HepG2 (cell line): Measurements from ENCODE around the gene PSMB11. TPM values are rescaled to one million over a fixed set of nuclear protein-coding genes. Genes with fewer than 3 reads are reported as not detected.

Experiments
- FOXA3 ChIP-seq: IDR thresholded peaks from 2 replicates; pipeline ENCODE4 v1.6.1; 2016; ENCODE audit warnings: missing genetic modification reagents, missing compliant biosample characterization
- FOXP1 ChIP-seq, 2 experiments: fragments of 450-650 bp in 1 of 2; IDR thresholded peaks; 2 replicates each; pipeline ENCODE4 v1.6.1; 2017 to 2018; ENCODE audit warnings: antibody characterized with exemption in 1 of 2
- MAFK ChIP-seq, 2 experiments: IDR thresholded peaks in 1 of 2; conservative IDR thresholded peaks in 1 of 2; 2 replicates each; pipeline ENCODE4 v1.6.1; 2011; ENCODE audit warnings: improper control_type of control experiment in 2 of 2, low read length in 2 of 2
- MTA1 ChIP-seq: sonication (generic); formaldehyde crosslinking; IDR thresholded peaks from 2 replicates; pipeline ENCODE4 v1.4.0; 2020; ENCODE audit warnings: missing genetic modification reagents, mild to moderate bottlenecking, borderline replicate concordance
- SYNCRIP ChIP-seq: fragments of 200-400 bp; formaldehyde crosslinking; IDR thresholded peaks from 2 replicates; pipeline ENCODE4 v1.6.1; 2018; ENCODE audit warnings: mild to moderate bottlenecking, low read depth, low read length; ENCODE audit not compliant: insufficient read depth
- THAP11 ChIP-seq: IDR thresholded peaks from 2 replicates; pipeline ENCODE4 v1.6.1; 2016; ENCODE audit warnings: missing biosample characterization, missing genetic modification reagents
- ZNF17 ChIP-seq: sonication (generic); formaldehyde crosslinking; IDR thresholded peaks from 2 replicates; pipeline ENCODE4 v1.5.0; 2020; ENCODE audit warnings: mild to moderate bottlenecking, missing genetic modification reagents
- ZNF180 ChIP-seq: sonication (generic); formaldehyde crosslinking; IDR thresholded peaks from 2 replicates; pipeline ENCODE4 v1.4.0; 2020; ENCODE audit warnings: low read depth, missing genetic modification reagents, borderline replicate concordance
- ZNF207 ChIP-seq: fragments of 450-650 bp; IDR thresholded peaks from 2 replicates; pipeline ENCODE4 v1.6.1; 2016; ENCODE audit warnings: antibody characterized with exemption, borderline replicate concordance
- ZNF446 ChIP-seq: sonication (generic); formaldehyde crosslinking; IDR thresholded peaks from 2 replicates; pipeline ENCODE4 v1.5.0; 2020; ENCODE audit warnings: mild to moderate bottlenecking, missing genetic modification reagents
- ZNF607 ChIP-seq: sonication (generic); formaldehyde crosslinking; IDR thresholded peaks from 2 replicates; pipeline ENCODE4 v1.5.1; 2020; ENCODE audit warnings: missing genetic modification reagents, mild to moderate bottlenecking, borderline replicate concordance
- ZNF766 ChIP-seq: sonication (generic); formaldehyde crosslinking; IDR thresholded peaks from 2 replicates; pipeline ENCODE4 v1.5.0; 2020; ENCODE audit warnings: missing genetic modification reagents, borderline replicate concordance
- polyA plus RNA-seq, 8 experiments: library from polyadenylated mRNA; depleted of rRNA in 3 of 8; stranded (reverse) in 7 of 8; unstranded in 1 of 8; fragments of >200 nt; fragmentation: Illumina TruSeq in 4 of 8; extraction: Trizol in 4 of 8; gene quantifications; 2 replicates each; pipeline versions ENCODE4 v1.2.1 to v1.2.3, GENCODE V29; 2011 to 2016; ENCODE audit warnings: low read depth in 4 of 8, missing spikeins in 1 of 8, mixed read lengths in 1 of 8; ENCODE audit not compliant: insufficient read depth in 1 of 8
- total RNA-seq, 5 experiments: library from RNA; depleted of rRNA; stranded (reverse); fragments of >200 nt; fragmentation: Illumina TruSeq; extraction: Trizol; gene quantifications; 2 replicates each; pipeline ENCODE4 v1.2.3, GENCODE V29; 2016; ENCODE audit warnings: low read depth in 1 of 5
- TF ChIP-seq, protein P1 (sequence below): IDR thresholded peaks from 2 replicates; pipeline ENCODE4 v1.6.1; 2012; ENCODE audit warnings: low read depth, low read length, improper control_type of control experiment
- TF ChIP-seq, protein P2 (sequence below): sonication (generic); formaldehyde crosslinking; IDR thresholded peaks from one replicate; pipeline ENCODE4 v1.5.1; 2020; ENCODE audit warnings: mild to moderate bottlenecking, missing genetic modification reagents; ENCODE audit errors: not compliant biosample characterization
- TF ChIP-seq, protein P3 (sequence below): sonication (generic); formaldehyde crosslinking; IDR thresholded peaks from 2 replicates; pipeline ENCODE4 v1.4.0; 2020; ENCODE audit warnings: low read depth, mild to moderate bottlenecking, missing genetic modification reagents

The PSMB11 gene
- total and polyA plus RNA-seq, 2 of the 13 experiments (the other 11 are each of a cell fraction or from before 2014, with no cell fraction given) = not detected

DNA sequence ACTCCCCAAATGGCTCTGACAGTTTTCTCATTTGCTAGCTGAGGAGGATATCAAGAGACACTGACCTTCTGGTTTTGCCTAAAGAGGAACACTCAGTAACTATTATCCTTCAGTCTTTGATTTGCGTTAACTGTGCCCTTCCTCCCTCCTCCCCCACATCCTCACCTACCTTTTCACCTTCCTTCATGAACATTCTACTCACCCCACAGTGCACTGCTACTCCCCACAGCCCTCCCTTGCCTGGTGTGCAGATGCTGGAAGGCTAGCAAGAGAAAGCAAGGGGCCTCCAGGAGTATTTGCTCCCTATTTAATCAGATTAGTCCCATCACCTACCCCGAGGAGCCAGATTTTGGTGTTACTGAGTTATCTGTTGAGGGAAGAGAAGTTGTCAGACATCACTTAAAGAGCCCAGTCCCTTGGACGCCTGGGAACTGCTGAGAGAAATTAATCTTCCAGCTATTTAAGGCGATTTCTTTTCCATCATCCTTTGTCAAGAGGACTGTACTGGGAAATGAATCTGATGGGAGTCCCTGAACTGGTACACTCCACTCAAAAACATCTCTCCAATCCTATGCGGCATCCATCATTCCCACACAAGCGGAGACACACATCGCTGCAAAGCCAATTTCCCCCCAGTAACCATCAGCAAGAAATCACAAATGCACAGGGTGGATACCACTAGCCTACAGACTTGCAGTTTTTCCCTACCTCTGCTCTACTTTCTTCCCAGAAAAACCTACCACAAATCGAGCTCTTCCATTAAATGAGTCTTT lies 18.8 kb upstream of the PSMB11 start (continued):
- TF ChIP-seq ZNF180 (CRISPR knock-in tag) = no peak
- no peak for TF ChIP-seq ZNF207
- no peak for TF ChIP-seq SYNCRIP
- TF ChIP-seq, protein P1, sequence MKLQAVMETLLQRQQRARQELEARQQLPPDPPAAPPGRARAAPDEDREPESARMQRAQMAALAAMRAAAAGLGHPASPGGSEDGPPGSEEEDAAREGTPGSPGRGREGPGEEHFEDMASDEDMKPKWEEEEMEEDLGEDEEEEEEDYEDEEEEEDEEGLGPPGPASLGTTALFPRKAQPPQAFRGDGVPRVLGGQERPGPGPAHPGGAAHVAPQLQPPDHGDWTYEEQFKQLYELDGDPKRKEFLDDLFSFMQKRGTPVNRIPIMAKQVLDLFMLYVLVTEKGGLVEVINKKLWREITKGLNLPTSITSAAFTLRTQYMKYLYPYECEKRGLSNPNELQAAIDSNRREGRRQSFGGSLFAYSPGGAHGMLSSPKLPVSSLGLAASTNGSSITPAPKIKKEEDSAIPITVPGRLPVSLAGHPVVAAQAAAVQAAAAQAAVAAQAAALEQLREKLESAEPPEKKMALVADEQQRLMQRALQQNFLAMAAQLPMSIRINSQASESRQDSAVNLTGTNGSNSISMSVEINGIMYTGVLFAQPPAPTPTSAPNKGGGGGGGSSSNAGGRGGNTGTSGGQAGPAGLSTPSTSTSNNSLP = no peak
- TF ChIP-seq MAFK (conservative IDR thresholded peaks at IDR 0.05 in 1 of 2, IDR thresholded peaks at IDR 0.05 in 1 of 2; ENCODE audit: low read length in 2 of 2) = no peak
- no peak for TF ChIP-seq ZNF446 (CRISPR knock-in tag)
- no peak for TF ChIP-seq ZNF17 (CRISPR knock-in tag)
- no peak for TF ChIP-seq ZNF607 (CRISPR knock-in tag)
- TF ChIP-seq ZNF766 = no peak
- TF ChIP-seq, protein P2, sequence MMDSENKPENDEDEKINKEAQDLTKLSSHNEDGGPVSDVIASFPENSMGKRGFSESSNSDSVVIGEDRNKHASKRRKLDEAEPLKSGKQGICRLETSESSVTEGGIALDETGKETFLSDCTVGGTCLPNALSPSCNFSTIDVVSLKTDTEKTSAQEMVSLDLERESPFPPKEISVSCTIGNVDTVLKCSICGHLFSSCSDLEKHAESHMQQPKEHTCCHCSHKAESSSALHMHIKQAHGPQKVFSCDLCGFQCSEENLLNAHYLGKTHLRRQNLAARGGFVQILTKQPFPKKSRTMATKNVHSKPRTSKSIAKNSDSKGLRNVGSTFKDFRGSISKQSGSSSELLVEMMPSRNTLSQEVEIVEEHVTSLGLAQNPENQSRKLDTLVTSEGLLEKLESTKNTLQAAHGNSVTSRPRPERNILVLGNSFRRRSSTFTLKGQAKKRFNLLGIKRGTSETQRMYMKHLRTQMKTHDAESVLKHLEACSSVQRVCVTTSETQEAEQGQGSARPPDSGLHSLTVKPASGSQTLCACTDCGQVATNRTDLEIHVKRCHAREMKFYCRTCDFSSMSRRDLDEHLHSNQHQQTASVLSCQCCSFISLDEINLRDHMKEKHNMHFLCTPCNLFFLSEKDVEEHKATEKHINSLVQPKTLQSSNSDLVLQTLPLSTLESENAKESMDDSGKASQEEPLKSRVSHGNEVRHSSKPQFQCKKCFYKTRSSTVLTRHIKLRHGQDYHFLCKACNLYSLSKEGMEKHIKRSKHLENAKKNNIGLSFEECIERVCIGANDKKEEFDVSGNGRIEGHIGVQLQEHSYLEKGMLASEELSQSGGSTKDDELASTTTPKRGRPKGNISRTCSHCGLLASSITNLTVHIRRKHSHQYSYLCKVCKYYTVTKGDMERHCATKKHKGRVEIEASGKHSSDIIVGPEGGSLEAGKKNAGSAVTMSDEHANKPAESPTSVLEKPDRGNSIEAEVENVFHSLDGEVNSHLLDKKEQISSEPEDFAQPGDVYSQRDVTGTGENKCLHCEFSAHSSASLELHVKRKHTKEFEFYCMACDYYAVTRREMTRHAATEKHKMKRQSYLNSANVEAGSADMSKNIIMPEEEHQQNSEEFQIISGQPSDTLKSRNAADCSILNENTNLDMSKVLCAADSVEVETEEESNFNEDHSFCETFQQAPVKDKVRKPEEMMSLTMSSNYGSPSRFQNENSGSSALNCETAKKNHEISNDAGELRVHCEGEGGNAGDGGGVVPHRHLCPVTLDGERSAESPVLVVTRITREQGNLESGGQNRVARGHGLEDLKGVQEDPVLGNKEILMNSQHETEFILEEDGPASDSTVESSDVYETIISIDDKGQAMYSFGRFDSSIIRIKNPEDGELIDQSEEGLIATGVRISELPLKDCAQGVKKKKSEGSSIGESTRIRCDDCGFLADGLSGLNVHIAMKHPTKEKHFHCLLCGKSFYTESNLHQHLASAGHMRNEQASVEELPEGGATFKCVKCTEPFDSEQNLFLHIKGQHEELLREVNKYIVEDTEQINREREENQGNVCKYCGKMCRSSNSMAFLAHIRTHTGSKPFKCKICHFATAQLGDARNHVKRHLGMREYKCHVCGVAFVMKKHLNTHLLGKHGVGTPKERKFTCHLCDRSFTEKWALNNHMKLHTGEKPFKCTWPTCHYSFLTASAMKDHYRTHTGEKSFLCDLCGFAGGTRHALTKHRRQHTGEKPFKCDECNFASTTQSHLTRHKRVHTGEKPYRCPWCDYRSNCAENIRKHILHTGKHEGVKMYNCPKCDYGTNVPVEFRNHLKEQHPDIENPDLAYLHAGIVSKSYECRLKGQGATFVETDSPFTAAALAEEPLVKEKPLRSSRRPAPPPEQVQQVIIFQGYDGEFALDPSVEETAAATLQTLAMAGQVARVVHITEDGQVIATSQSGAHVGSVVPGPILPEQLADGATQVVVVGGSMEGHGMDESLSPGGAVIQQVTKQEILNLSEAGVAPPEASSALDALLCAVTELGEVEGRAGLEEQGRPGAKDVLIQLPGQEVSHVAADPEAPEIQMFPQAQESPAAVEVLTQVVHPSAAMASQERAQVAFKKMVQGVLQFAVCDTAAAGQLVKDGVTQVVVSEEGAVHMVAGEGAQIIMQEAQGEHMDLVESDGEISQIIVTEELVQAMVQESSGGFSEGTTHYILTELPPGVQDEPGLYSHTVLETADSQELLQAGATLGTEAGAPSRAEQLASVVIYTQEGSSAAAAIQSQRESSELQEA (CRISPR knock-in tag) = no peak
- TF ChIP-seq FOXP1 (IDR thresholded peaks at IDR 0.05) = no peak
- no peak for TF ChIP-seq FOXP1 (CRISPR knock-in tag; IDR thresholded peaks at IDR 0.05)
- TF ChIP-seq THAP11 (CRISPR knock-in tag) = no peak
- TF ChIP-seq, protein P3, sequence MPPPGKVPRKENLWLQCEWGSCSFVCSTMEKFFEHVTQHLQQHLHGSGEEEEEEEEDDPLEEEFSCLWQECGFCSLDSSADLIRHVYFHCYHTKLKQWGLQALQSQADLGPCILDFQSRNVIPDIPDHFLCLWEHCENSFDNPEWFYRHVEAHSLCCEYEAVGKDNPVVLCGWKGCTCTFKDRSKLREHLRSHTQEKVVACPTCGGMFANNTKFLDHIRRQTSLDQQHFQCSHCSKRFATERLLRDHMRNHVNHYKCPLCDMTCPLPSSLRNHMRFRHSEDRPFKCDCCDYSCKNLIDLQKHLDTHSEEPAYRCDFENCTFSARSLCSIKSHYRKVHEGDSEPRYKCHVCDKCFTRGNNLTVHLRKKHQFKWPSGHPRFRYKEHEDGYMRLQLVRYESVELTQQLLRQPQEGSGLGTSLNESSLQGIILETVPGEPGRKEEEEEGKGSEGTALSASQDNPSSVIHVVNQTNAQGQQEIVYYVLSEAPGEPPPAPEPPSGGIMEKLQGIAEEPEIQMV (CRISPR knock-in tag) = no peak
- no peak for TF ChIP-seq MTA1 (CRISPR knock-in tag)
- TF ChIP-seq FOXA3 (CRISPR knock-in tag) = no peak
